Adrenal gland (tissue), 5 donors: ENCODE measurements around the gene PACS1.

Experiments used
- POLR2A ChIP-seq, 2 donors: fragments of 450-650 bp; IDR thresholded peaks; one replicate each; pipeline ENCODE4 v1.6.1; 2017; ENCODE audit warnings: antibody characterized with exemption in 2 of 2, mild to moderate bottlenecking in 2 of 2, moderate library complexity in 1 of 2
- TF ChIP-seq, protein P1 (sequence below), 6 experiments: fragments of 450-650 bp in 4 of 6; fragments of 200-600 bp in 2 of 6; sonication (generic) in 1 of 6; IDR thresholded peaks; 1 replicate in 5 of 6; 2 replicates in 1 of 6; pipeline versions ENCODE4 v1.5.1 to v1.8.0; 2016 to 2021; ENCODE audit warnings: antibody characterized with exemption in 6 of 6, mild to moderate bottlenecking in 2 of 6, moderate library complexity in 1 of 6
- donor health status: DM: no; HTN: no; CAD: no.

DNA sequence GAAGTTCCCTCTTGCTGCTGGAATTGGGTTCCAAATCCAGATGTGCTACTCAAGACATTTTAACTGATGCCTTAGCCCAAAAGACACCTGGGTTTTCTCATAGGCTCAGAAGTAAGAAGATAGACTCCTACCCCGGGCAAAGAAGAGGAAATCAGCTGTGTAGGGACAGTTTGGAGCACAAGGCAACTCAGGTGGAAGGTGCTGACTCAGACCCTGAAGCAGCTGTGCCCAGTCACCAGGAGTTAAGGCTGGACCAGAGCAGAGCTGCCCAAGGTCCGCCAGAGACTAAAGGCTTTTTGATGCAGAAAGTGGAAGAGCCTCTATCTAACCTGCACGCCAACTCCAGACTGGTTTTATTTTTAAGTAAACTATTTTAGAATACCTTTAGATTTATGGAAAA is 177.7 kb downstream of the PACS1 start:
- TF ChIP-seq, protein P1, sequence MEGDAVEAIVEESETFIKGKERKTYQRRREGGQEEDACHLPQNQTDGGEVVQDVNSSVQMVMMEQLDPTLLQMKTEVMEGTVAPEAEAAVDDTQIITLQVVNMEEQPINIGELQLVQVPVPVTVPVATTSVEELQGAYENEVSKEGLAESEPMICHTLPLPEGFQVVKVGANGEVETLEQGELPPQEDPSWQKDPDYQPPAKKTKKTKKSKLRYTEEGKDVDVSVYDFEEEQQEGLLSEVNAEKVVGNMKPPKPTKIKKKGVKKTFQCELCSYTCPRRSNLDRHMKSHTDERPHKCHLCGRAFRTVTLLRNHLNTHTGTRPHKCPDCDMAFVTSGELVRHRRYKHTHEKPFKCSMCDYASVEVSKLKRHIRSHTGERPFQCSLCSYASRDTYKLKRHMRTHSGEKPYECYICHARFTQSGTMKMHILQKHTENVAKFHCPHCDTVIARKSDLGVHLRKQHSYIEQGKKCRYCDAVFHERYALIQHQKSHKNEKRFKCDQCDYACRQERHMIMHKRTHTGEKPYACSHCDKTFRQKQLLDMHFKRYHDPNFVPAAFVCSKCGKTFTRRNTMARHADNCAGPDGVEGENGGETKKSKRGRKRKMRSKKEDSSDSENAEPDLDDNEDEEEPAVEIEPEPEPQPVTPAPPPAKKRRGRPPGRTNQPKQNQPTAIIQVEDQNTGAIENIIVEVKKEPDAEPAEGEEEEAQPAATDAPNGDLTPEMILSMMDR (IDR thresholded peaks at IDR 0.05) = no peak
- no peak for TF ChIP-seq POLR2A (IDR thresholded peaks at IDR 0.05)
